GM21723 (cell line): ENCODE measurements around the gene FAM89A.

ENCODE experiments used
- ATAC-seq: cut with Tn5 transposase; IDR thresholded peaks from one replicate; pipeline ENCODE4 v1.9.1; 2021; ENCODE audit warnings: mild to moderate bottlenecking, moderate library complexity; ENCODE audit not compliant: unreplicated experiment

The FAM89A gene

GRCh38 chr1:231040019-231040799 lies at the start of gene FAM89A:
Gene FAM89A, minus strand, starts transcription at chr1:231040254. Its CDS starts 43 bp downstream, at chr1:231040211.
- ATAC-seq, result peak; percentile 86

GRCh38 chr1:231084353-231084752 lies 44.3 kb upstream of the FAM89A start:
- no peak for ATAC-seq

GRCh38 chr1:231079163-231079562 lies 39.1 kb upstream of the FAM89A start:
- ATAC-seq, result no peak

GRCh38 chr1:231078250-231078649 lies 38.2 kb upstream of the FAM89A start:
- ATAC-seq, result no peak

DNA sequence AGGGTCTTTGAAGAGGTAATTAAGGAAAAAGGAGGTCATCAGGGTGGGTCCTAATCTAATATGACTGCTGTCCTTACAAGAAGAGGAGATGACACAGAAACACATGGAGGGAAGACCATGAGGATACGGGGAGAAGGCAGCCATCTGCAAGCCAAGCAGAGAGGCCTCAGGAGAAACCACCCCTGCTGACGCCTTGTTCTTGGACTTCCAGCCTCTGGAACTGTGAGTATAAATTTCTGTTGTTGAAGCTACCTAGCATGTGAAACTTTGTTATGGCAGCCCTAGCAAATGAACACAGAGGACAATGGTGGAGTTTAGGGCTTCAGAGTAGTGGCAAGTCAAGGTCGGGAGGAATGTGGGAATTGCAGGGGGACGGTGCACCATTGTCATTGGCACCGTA lies 36.7 kb upstream of the FAM89A start:
- no peak for ATAC-seq

DNA sequence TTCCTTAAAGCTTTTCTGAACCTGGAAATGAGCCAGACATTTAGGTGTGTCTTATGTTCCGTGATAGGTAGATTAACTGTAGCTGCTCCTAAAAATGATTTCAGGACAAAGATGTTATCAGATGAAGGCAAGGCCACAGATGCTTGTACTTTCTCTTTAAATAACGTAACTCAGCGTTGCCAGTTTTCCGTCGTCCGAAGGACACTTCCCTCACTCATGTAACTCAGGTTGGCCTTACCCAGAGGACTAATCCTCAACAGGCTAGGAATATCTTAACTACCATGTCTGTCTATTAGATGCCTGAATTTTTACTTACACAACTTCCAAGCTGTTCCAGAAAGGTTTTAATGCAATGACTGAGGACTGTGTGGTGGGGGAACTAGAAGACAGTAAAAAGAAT lies 35.4 kb upstream of the FAM89A start:
- ATAC-seq, result no peak

DNA sequence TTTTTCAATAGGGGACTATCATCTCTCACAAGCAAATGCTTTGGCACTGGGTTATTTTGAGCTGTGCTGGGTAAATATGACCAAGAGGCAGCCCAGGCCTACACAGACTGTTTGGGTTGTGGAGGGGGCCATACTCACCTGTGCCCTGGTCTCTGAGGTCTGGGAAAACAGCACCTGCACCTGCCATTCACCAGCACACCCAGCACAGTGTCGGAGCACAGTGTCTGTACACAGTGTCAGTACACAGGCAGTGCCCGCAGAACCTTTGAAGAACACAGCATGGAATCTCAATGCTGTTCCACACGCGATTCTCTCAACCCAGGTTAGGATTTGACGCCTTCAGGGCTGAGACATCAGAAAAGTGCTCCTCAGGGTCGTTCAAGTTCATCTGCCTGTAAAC lies 35.0 kb upstream of the FAM89A start:
- ATAC-seq, result no peak

GRCh38 chr1:231074046-231074445 lies 34.0 kb upstream of the FAM89A start:
- no peak for ATAC-seq

DNA sequence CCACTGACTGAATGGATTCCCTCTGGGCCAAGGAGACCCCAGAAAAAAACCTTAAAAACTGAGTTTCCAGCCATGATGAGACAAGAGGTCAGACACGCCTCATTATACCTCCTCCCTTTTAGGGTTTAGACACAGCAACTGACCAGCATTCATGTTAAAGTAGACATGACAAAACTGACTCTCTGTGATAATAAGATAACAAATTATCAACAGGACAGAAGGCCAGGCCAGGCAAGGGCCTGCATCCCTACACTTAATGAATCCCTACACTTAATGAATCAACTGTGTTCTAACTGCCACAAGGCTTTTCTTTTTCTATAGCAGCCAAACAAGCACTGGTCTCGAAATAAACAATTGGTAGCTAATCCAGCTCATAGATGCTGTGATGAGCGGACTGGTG lies 33.3 kb upstream of the FAM89A start:
- ATAC-seq, result no peak

- ATAC-seq, result no peak
Observed at GRCh38 chr1:231072502-231073094, 32.5 kb upstream of the FAM89A start.

- ATAC-seq, result no peak
Observed at GRCh38 chr1:231072041-231072440, 32.0 kb upstream of the FAM89A start.

- ATAC-seq, result no peak
Observed at GRCh38 chr1:231070758-231071444, 30.8 kb upstream of the FAM89A start.

GRCh38 chr1:231069333-231069732 lies 29.3 kb upstream of the FAM89A start:
- no peak for ATAC-seq

- ATAC-seq, result no peak
Observed at GRCh38 chr1:231068762-231069161, 28.7 kb upstream of the FAM89A start.

DNA sequence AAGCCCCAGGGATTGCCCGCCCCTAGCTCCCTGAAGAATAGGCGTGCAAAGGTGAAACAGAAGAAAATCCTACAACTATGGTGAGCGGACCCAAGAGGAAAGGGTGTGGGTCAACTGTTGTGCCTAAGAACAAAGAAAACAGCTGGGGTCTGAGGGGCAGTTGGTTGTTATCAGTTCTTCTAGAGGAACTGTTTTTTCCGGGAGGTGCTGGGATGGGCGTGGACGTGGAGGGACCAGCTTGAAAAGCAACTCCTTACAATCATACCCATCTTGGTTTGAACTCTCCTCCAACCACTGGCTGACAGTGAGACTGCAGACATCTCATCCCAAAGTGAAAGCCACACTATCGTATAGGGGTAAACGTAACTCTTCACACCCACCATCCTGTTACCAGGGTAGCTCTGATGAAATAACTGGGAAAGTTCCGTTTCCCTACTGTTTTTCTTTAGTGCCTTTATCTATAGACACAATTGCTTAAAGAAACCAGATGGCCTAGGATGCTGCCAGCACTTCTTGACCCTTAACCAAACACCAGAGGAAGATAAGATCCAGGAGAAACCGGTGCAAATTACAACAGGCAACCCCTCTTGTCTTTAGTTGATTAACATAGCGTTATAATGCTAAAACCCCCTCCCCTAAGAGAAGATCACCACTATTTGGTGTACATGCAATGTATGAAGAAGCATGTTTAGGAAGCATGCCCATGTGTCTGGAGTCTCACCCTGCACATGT lies 25.6 kb upstream of the FAM89A start:
- no peak for ATAC-seq

- no peak for ATAC-seq
Observed at GRCh38 chr1:231064418-231064817, 24.4 kb upstream of the FAM89A start.

DNA sequence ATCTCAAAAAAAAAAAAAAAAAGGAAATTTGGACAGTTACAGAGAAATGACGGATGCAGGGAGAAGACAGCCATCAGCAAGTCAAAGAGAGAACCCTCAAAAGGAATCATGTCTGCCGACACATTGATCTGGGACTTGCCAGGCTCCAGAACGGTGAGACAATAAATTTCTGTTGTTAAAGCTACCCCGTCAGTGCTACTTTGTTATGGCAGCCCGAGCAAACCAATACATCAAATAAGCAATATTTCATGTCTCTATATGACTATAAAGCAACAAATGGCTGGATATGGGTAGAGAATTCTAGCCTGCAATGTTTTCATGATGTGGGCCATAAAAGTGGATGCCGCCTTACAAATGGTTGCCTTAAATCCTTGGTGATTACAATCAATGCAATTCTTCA lies 23.3 kb upstream of the FAM89A start:
- no peak for ATAC-seq

DNA sequence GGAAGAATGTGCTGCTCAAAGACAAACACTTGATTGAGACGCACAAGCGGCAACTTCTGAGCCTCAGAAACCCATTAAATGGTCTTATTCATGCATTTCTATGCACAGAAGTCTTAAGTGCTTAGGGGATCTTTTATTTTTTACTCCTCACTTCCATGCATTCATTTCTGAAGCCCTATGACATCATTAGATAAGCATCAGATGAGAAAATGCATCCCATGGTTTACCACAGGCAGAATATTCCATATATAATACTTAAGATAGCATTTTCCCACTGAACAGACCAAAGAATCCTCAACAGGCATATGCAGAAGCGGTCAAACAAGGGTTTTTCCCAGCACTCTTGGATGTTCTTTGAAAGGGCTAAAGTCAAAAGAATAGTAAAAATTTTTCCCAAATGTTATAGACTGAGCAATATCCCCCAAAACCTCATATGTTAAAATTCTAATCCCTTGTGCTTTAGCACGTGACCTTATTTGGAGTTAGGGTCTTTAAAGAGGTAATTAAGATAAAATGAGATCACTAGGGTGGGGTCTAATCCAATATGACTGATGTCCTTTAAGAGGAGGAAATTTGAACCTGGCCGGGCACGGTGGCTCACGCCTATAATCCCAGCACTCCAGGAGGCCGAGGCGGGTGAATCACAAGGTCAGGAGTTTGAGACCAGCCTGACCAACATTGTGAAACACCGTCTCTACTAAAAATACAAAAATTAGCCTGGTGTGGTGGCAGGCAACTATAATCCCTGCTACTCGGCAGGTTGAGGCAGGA lies 22.6 kb upstream of the FAM89A start:
- no peak for ATAC-seq

GRCh38 chr1:231059566-231060193 lies 19.6 kb upstream of the FAM89A start:
- ATAC-seq, result no peak

DNA sequence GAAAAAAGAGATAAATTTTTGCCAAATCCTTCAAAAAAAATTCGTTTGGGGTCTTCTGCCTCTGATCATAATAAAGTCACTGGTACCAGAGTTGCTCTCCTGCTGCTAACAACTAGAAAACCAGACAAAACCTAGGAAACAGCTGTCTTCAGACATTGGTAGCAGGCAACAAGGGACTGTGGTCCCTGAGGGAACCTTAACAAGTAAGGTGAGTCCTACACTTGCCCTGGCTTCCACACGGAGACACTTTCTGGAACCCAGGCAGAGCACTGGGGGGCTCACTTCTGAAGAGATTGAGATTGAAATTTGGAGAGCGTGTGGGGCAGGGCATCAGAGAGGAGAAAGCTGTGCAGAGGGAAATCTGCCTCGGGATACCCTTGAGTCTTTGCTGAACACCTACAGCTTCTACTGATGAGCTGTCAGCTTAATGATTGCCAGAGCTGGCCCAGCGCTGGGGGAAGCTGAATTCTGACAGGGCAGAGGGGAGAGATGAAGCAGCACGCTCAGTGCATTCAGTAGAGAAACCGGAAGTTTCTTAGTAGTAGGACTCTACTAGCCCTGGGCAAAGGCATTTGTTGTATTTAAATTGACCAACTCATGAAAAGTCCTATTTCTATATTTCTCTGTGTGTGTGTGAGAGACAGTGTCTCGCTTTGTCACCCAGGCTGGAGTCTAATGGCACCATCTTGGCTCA lies 18.5 kb upstream of the FAM89A start:
- no peak for ATAC-seq
